ENCODE measurements around the gene SVOP.
"Not testable (repeated sequence)": the region's sequence is repeated elsewhere in the genome, so short reads cannot be mapped to it uniquely, and the experiment has no call there.

Gene SVOP

GRCh38 chr12:109033239-109034196, 12.7 kb upstream of the SVOP start:
- DNase-seq (ENCODE audit: low read depth in 2 of 2) = no peak

- DNase-seq (ENCODE audit: low read depth in 2 of 2) = no peak
These were observed 8.5 kb upstream of the SVOP start for GRCh38 chr12:109029411-109029810.

GRCh38 chr12:109028624-109029023, 7.8 kb upstream of the SVOP start:
- DNase-seq (ENCODE audit: low read depth in 2 of 2) = not testable (repeated sequence)

- DNase-seq (ENCODE audit: low read depth in 2 of 2) = no peak
These were observed 6.9 kb upstream of the SVOP start for GRCh38 chr12:109027767-109028166.

- DNase-seq (ENCODE audit: low read depth in 2 of 2) = no peak
These were observed 597 bp downstream of the SVOP start for GRCh38 chr12:109020146-109020795.

- DNase-seq (ENCODE audit: low read depth in 2 of 2) = no peak
These were observed 2.6 kb downstream of the SVOP start for GRCh38 chr12:109018296-109018695.

GRCh38 chr12:109016978-109017377, 3.9 kb downstream of the SVOP start:
- DNase-seq (ENCODE audit: low read depth in 2 of 2) = no peak

GRCh38 chr12:109016016-109016415, 4.9 kb downstream of the SVOP start:
- DNase-seq (ENCODE audit: low read depth in 2 of 2) = no peak

- DNase-seq (ENCODE audit: low read depth in 2 of 2) = no peak
These were observed 5.7 kb downstream of the SVOP start for GRCh38 chr12:109014984-109015765.

- no peak for DNase-seq (ENCODE audit: low read depth in 2 of 2)
These were observed 10.6 kb downstream of the SVOP start for GRCh38 chr12:109010259-109010658.

GRCh38 chr12:109009766-109010165, 11.1 kb downstream of the SVOP start:
- no peak for DNase-seq (ENCODE audit: low read depth in 2 of 2)

GRCh38 chr12:109004017-109004416, 16.9 kb downstream of the SVOP start:
- DNase-seq (ENCODE audit: low read depth in 2 of 2) = no peak

- no peak for DNase-seq (ENCODE audit: low read depth in 2 of 2)
These were observed 24.5 kb downstream of the SVOP start for GRCh38 chr12:108996320-108996719.

- DNase-seq (ENCODE audit: low read depth in 2 of 2) = no peak
These were observed 25.4 kb downstream of the SVOP start for GRCh38 chr12:108995370-108995992.

- DNase-seq (ENCODE audit: low read depth in 2 of 2) = not testable (repeated sequence)
These were observed 30.8 kb downstream of the SVOP start for GRCh38 chr12:108990103-108990502.

GRCh38 chr12:108989376-108989775, 31.5 kb downstream of the SVOP start:
- no peak for DNase-seq (ENCODE audit: low read depth in 2 of 2)

GRCh38 chr12:108985750-108986149, 35.1 kb downstream of the SVOP start:
- no peak for DNase-seq (ENCODE audit: low read depth in 2 of 2)

GRCh38 chr12:108983227-108983626, 37.6 kb downstream of the SVOP start:
- DNase-seq (ENCODE audit: low read depth in 2 of 2) = no peak

GRCh38 chr12:108982621-108983219, 38.1 kb downstream of the SVOP start:
- DNase-seq (ENCODE audit: low read depth in 2 of 2) = no peak

- DNase-seq (ENCODE audit: low read depth in 2 of 2) = no peak
These were observed 39.0 kb downstream of the SVOP start for GRCh38 chr12:108981835-108982234.
